Omental fat pad (tissue), 4 donors: ENCODE measurements around the gene ARHGDIA. TPM values are rescaled to one million over a fixed set of nuclear protein-coding genes. Genes with fewer than 3 reads are reported as not detected.
"Not testable (repeated sequence)": the region's sequence is repeated elsewhere in the genome, so short reads cannot be mapped to it uniquely, and the experiment has no call there.

Experiments used
- ATAC-seq: fragments of 150-250 bp; one replicate; pipeline ENCODE4 v1.9.1; 2016; ENCODE audit warnings: mild to moderate bottlenecking, moderate library complexity; ENCODE audit not compliant: low FRiP score
- DNase-seq: peaks from one replicate; pipeline ENCODE4 v3.0.0-alpha.2; 2019; ENCODE audit warnings: low spot score
- total RNA-seq, 4 donors: library from RNA; depleted of rRNA; stranded (reverse); fragments of >200 nt; gene quantifications; one replicate each; pipeline ENCODE4 v1.1.0, GENCODE V29; 2016
- TF ChIP-seq, protein P1 (sequence below), 3 donors: fragments of 450-650 bp; IDR thresholded peaks; one replicate each; pipeline ENCODE4 v1.5.1; 2016 to 2017; ENCODE audit warnings: antibody characterized with exemption in 3 of 3, mild to moderate bottlenecking in 3 of 3, moderate library complexity in 2 of 3

The ARHGDIA gene
- total RNA-seq = 100 to 1,000 TPM; 125 to 250 (median 161) TPM

GRCh38 chr17:81870981-81871386, at the start of gene ARHGDIA:
Gene ARHGDIA, minus strand, starts transcription at chr17:81871337. Its CDS starts 1,407 bp downstream, at chr17:81869930.
- TF ChIP-seq, protein P1, sequence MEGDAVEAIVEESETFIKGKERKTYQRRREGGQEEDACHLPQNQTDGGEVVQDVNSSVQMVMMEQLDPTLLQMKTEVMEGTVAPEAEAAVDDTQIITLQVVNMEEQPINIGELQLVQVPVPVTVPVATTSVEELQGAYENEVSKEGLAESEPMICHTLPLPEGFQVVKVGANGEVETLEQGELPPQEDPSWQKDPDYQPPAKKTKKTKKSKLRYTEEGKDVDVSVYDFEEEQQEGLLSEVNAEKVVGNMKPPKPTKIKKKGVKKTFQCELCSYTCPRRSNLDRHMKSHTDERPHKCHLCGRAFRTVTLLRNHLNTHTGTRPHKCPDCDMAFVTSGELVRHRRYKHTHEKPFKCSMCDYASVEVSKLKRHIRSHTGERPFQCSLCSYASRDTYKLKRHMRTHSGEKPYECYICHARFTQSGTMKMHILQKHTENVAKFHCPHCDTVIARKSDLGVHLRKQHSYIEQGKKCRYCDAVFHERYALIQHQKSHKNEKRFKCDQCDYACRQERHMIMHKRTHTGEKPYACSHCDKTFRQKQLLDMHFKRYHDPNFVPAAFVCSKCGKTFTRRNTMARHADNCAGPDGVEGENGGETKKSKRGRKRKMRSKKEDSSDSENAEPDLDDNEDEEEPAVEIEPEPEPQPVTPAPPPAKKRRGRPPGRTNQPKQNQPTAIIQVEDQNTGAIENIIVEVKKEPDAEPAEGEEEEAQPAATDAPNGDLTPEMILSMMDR (IDR thresholded peaks at IDR 0.05) = no peak
- ATAC-seq (peak; percentile 53), DNase-seq (no peak)

DNA sequence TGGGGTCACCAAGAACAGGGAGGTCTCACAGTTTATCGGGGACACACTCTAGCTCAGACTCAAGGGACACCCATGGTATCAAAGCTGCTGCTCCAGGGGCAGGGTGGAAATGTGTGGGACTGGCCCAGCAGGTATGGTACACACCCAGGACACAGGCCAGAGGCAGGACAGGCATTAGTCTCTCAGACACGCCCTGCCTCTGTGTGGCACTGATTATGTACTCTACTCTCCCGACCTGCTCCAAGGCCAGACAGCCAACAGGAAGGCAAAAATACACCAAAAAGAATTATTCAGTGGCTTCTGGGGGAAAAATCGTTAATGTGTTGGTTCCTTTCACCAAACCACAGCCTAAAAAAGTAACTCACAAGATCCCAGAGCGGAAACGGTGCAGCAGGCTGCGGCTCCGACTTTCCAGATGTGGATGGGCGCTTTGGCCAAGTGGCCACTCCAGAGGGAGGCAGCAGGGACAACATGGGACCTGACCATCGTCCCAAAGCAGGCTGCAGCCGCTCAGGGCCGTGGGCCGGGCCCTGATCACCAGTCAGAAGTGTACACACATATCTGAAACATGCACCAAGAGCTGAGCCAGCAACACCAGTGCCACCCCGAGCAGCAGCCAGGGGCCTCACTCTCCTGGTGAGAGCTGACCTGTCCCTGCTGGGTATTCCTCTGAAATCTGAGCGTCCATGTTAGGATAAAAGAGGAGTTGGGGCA, 47.9 kb upstream of the ARHGDIA start:
- DNase-seq (no peak), ATAC-seq (no peak)
- TF ChIP-seq, protein P1 (IDR thresholded peaks at IDR 0.05) = no peak

DNA sequence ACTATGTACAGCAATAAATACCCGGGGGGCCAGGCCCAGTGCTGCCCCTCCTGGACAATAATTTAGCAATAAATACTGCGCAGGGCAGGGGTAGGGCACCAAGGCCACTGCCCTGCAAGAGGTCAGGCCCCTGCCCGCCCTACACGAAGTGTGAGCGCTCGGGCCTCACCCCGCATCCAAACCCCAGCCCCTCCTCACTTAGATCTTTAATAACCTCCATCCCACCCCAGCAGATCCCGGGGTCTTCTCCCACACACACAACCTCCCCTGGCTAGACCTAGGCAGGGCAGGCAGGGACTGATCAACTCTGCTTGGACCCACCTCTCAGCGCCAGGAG, 47.2 kb upstream of the ARHGDIA start:
- peak; percentile 3 for ATAC-seq
- not testable (repeated sequence) for DNase-seq

DNA sequence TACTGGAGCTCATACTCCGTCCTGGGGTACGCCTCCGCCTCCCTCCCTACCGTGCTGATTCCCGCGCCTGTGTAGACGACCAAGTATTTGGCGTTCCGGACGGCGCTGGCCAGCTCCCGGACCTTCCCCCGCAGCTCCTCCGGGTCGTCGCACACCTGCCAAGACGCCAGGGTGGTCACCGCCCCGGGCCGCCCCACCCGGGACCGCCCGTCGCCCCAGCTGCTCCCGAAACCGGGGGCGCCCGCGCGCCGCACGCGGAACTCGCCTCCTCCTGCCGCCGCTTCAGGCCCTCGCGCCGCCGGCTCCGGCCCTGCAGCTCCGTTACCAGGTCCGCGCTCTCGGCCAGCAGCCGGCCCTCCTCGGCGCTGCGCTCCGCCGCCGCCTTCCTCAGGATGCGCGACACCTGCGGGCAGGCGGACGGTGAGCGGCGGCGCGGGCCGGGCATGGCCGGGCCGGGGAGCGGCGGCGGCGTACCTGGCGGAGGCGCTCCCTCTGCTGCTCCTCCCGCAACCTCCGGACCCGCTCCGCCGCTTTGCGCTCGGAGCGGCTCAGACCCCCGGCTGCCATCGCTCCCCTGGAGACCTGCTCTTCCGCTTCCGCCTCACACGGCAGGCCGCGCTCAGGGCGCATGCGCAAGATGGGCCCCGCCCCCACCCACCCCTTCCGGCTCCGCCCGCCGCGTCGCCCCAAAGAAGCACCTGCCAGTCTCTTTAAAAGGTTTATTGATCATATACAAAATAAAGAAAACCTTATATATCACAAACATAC, 46.6 kb upstream of the ARHGDIA start, which contains the start of gene SIRT7:
Gene SIRT7, minus strand, starts transcription at position 612 of the 768 bp plus-strand sequence. Its CDS starts 45 bp downstream, at position 567.
- ATAC-seq = peak; percentile 41
- TF ChIP-seq, protein P1 (IDR thresholded peaks at IDR 0.05) = no peak

GRCh38 chr17:81916234-81917001, 45.3 kb upstream of the ARHGDIA start:
- DNase-seq = no peak
- TF ChIP-seq, protein P1 (IDR thresholded peaks at IDR 0.05) = no peak
- no peak for ATAC-seq

More for the DNA sequence above, 46.6 kb upstream of the ARHGDIA start, which contains the start of gene SIRT7:
- DNase-seq = no peak

DNA sequence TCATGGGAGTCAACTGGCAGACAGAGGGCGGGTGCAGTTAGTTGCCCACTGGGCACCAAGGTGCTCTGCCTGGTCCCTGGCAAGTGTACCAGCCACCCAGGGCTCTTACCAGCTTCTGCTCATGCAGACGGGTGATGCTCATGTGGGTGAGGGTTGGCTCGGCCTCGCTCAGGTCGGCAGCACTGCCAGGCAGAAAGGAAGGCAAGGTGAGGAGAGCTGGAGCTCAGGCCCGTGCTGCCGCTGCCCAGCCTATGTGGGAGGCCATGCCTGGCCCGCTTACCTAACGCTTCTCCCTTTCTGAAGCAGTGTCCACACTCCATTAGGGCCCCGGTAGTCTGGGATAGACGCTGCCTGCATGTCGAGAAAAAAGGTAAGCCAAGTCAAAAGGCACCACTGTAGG, 44.2 kb upstream of the ARHGDIA start:
- TF ChIP-seq, protein P1 (IDR thresholded peaks at IDR 0.05) = no peak
- ATAC-seq = no peak

More for the DNA sequence above, 44.2 kb upstream of the ARHGDIA start:
- no peak for DNase-seq
